ENCODE measurements around the gene MAP3K7.

MAP3K7 gene

GRCh38 chr6:90619221-90619620, 32.3 kb upstream of the MAP3K7 start:
- no peaks in the 10 kb centered on the region for H4K20me1 ChIP-seq (ENCODE audit: insufficient read depth, low read length)
- no peaks in the 10 kb centered on the region for H3K27me3 ChIP-seq (ENCODE audit: insufficient read depth, low read length, poor library complexity)
- no peak for ATAC-seq (ENCODE audit: insufficient read depth, low read depth)
- no peak overlapping the region for H3K27ac ChIP-seq (ENCODE audit: low read length)
- no peak overlapping the region for H3K9ac ChIP-seq (ENCODE audit: low read depth, low read length)
- H3K4me1 ChIP-seq (ENCODE audit: insufficient read depth, low read length), result no peaks in the 10 kb centered on the region
- no peak overlapping the region for H3K4me2 ChIP-seq (ENCODE audit: insufficient read depth, low read length)
- H2AFZ ChIP-seq (ENCODE audit: low read depth, low read length), result no peak overlapping the region; the same call in 1 of the 2 replicates
- no peaks in the 10 kb centered on the region for H3K36me3 ChIP-seq (ENCODE audit: insufficient read depth, low read length)
- no peaks in the 10 kb centered on the region for H3K9me3 ChIP-seq (ENCODE audit: insufficient read depth, low read length, severe bottlenecking)
- H3K79me2 ChIP-seq (ENCODE audit: insufficient read depth, low read length), result no peaks in the 10 kb centered on the region
- no peak overlapping the region for H3K4me3 ChIP-seq (ENCODE audit: low read depth in 1 of 2, low read length in 2 of 2)
- no peak for DNase-seq
- TF ChIP-seq CTCF (IDR thresholded peaks at IDR 0.05; ENCODE audit: borderline replicate concordance, extremely low read depth, low read length, poor library complexity, severe bottlenecking) (no peak), EZH2 (IDR thresholded peaks at IDR 0.05; ENCODE audit: borderline replicate concordance, low read depth, low read length, severe bottlenecking) (no peak)

DNA sequence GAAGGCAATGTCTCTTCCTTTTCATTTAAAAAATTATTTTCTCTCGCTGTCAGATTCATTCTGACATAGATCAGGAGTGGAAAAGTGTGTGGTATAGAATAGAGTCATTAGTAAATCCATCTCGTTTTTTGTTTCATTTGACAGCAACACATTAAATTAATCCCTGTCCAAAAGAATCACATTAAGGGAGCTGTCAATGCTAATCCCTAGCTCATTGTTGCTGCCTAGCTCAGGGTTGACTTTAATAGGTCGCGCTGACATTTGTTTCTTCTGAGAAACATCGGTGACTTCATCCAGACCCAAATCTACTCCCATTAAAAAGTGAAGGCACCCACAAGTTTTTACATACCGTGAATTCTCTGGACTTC, 25.4 kb upstream of the MAP3K7 start:
- TF ChIP-seq EZH2 (IDR thresholded peaks at IDR 0.05; ENCODE audit: borderline replicate concordance, low read depth, low read length, severe bottlenecking) (no peak), CTCF (IDR thresholded peaks at IDR 0.05; ENCODE audit: borderline replicate concordance, extremely low read depth, low read length, poor library complexity, severe bottlenecking) (no peak)
- Histone ChIP-seq H3K79me2 (ENCODE audit: insufficient read depth, low read length) (no peaks in the 10 kb centered on the region), H3K27ac (ENCODE audit: low read length) (no peak overlapping the region), H3K27me3 (ENCODE audit: insufficient read depth, low read length, poor library complexity) (no peaks in the 10 kb centered on the region), H4K20me1 (ENCODE audit: insufficient read depth, low read length) (no peaks in the 10 kb centered on the region), H3K4me1 (ENCODE audit: insufficient read depth, low read length) (no peaks in the 10 kb centered on the region), H3K4me3 (ENCODE audit: low read depth in 1 of 2, low read length in 2 of 2) (no peak overlapping the region), H3K9ac (ENCODE audit: low read depth, low read length) (no peak overlapping the region), H2AFZ (ENCODE audit: low read depth, low read length) (no peak overlapping the region), H3K36me3 (ENCODE audit: insufficient read depth, low read length) (no peaks in the 10 kb centered on the region), H3K4me2 (ENCODE audit: insufficient read depth, low read length) (no peak overlapping the region), H3K9me3 (ENCODE audit: insufficient read depth, low read length, severe bottlenecking) (no peaks in the 10 kb centered on the region)
- DNase-seq (no peak), ATAC-seq (ENCODE audit: insufficient read depth, low read depth) (no peak)

- no peaks in the 10 kb centered on the region for H3K79me2 ChIP-seq (ENCODE audit: insufficient read depth, low read length)
- no peak for ATAC-seq (ENCODE audit: insufficient read depth, low read depth)
- H3K4me3 ChIP-seq (ENCODE audit: low read depth in 1 of 2, low read length in 2 of 2), result no peak overlapping the region
- H3K36me3 ChIP-seq (ENCODE audit: insufficient read depth, low read length), result no peaks in the 10 kb centered on the region
- H3K9me3 ChIP-seq (ENCODE audit: insufficient read depth, low read length, severe bottlenecking), result no peaks in the 10 kb centered on the region
- H3K27me3 ChIP-seq (ENCODE audit: insufficient read depth, low read length, poor library complexity), result no peaks in the 10 kb centered on the region
- no peak overlapping the region for H3K9ac ChIP-seq (ENCODE audit: low read depth, low read length)
- H3K4me2 ChIP-seq (ENCODE audit: insufficient read depth, low read length), result no peak overlapping the region
- H4K20me1 ChIP-seq (ENCODE audit: insufficient read depth, low read length), result no peaks in the 10 kb centered on the region
- TF ChIP-seq CTCF (IDR thresholded peaks at IDR 0.05; ENCODE audit: borderline replicate concordance, extremely low read depth, low read length, poor library complexity, severe bottlenecking) (no peak), EZH2 (IDR thresholded peaks at IDR 0.05; ENCODE audit: borderline replicate concordance, low read depth, low read length, severe bottlenecking) (no peak)
- DNase-seq, result no peak
- no peak overlapping the region for H2AFZ ChIP-seq (ENCODE audit: low read depth, low read length)
- H3K4me1 ChIP-seq (ENCODE audit: insufficient read depth, low read length), result no peaks in the 10 kb centered on the region
- H3K27ac ChIP-seq (ENCODE audit: low read length), result no peak overlapping the region
These were observed 24.9 kb upstream of the MAP3K7 start for GRCh38 chr6:90611543-90612312.

Measured in DND-41 (cell line).